Left ventricle myocardium superior (tissue), 1 donor: ENCODE data around the gene TIAL1. TPM values are rescaled to one million over a fixed set of nuclear protein-coding genes. Genes with fewer than 3 reads are reported as not detected.

Source experiments
- ATAC-seq: fragments of 200-7000 bp; cut with Tn5 transposase; one replicate; pipeline ENCODE4 v1.9.1; 2020; ENCODE audit warnings: mild to moderate bottlenecking, moderate library complexity
- DNase-seq: peaks from one replicate; pipeline ENCODE4 v3.0.0-alpha.2; 2020
- intact Hi-C: fragments of 100-400 bp; cut with micrococcal nuclease; formaldehyde crosslinking; loops from one replicate; pipeline ENCODE4 v1.11.0; 2022
- total RNA-seq: library from RNA; stranded (reverse); fragmentation: NEBNext Ultra II Directional; extraction: Animal tissue kit (Norgen Biotek cat#: 25700); gene quantifications from one replicate; pipeline ENCODE4 v1.2.1, GENCODE V29; 2021
- donor health status: DM: no; HTN: yes; CAD: no; lungs with severe emphysema.

TIAL1 gene
- total RNA-seq, 1 donor from 2014 or later: 78.1 TPM

- DNase-seq: no peak
- intact Hi-C loops: no loop called here
- ATAC-seq: peak; percentile 34
Observed at GRCh38 chr10:119619215-119619614, 22.5 kb upstream of the TIAL1 start.

GRCh38 chr10:119616882-119617570, 20.3 kb upstream of the TIAL1 start:
- peak; percentile 48 for ATAC-seq
- intact Hi-C loops: no loop called here
- peak; percentile 50 for DNase-seq

- intact Hi-C loops: no loop called here
- no peak for DNase-seq
- no peak for ATAC-seq
Observed at GRCh38 chr10:119614686-119615085, 17.9 kb upstream of the TIAL1 start.

DNA sequence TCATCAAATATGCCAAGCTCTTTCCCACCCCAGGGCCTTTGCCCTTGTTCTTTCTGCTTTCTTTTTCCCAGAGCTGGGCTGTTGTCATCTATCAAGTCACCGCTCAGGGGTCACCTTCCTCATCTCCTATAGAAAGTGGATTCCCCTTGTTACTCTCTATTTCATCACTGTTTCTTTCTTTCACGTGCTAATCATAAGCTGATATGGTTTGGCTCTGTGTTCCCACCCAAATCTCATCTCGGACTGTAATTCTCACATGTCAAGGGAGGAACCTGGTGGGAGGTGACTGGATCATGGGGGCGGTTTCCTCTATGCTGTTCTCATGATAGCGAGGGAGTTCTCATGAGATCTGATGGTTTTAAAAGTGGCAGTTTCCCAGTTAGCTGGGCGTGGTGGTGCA, 17.0 kb upstream of the TIAL1 start:
- DNase-seq (no peak), ATAC-seq (no peak)
- intact Hi-C loops: no loop called here

GRCh38 chr10:119611433-119611832, 14.7 kb upstream of the TIAL1 start:
- ATAC-seq: no peak
- no peak for DNase-seq
- intact Hi-C loops: no loop called here

DNA sequence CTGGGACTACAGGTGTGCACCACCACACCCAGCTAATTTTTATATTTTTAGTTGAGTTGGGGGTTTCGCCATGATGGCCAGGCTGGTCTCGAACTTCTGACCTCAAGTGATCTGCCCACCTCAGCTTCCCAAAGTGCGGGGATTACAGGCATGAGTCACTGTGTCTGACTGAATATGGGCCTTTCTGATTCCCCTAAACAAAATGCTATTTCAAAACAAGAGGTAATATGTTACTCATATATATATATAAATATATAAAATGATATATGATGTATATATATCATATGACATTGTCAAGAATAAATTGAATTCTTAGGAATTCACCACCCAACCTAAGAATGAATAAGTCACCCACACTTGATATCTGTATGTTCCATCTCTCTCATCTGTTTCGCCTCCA, 12.8 kb upstream of the TIAL1 start:
- ATAC-seq: no peak
- intact Hi-C loops: loop anchor here (10.0 kb wide), 1 partner anchor 245 kb away; no protein-coding TSS in a partner anchor

GRCh38 chr10:119608316-119609155, 11.8 kb upstream of the TIAL1 start:
- ATAC-seq (peak; percentile 88), DNase-seq (peak; percentile 66)
- intact Hi-C loops: loop anchor here (10.0 kb wide), 1 partner anchor 246 kb away; no protein-coding TSS in a partner anchor

More for the DNA sequence above, 12.8 kb upstream of the TIAL1 start:
- no peak for DNase-seq

- ATAC-seq (no peak), DNase-seq (no peak)
- intact Hi-C loops: loop anchor here (10.0 kb wide), 1 partner anchor 250 kb away; no protein-coding TSS in a partner anchor
Observed at GRCh38 chr10:119604468-119604867, 7.7 kb upstream of the TIAL1 start.

DNA sequence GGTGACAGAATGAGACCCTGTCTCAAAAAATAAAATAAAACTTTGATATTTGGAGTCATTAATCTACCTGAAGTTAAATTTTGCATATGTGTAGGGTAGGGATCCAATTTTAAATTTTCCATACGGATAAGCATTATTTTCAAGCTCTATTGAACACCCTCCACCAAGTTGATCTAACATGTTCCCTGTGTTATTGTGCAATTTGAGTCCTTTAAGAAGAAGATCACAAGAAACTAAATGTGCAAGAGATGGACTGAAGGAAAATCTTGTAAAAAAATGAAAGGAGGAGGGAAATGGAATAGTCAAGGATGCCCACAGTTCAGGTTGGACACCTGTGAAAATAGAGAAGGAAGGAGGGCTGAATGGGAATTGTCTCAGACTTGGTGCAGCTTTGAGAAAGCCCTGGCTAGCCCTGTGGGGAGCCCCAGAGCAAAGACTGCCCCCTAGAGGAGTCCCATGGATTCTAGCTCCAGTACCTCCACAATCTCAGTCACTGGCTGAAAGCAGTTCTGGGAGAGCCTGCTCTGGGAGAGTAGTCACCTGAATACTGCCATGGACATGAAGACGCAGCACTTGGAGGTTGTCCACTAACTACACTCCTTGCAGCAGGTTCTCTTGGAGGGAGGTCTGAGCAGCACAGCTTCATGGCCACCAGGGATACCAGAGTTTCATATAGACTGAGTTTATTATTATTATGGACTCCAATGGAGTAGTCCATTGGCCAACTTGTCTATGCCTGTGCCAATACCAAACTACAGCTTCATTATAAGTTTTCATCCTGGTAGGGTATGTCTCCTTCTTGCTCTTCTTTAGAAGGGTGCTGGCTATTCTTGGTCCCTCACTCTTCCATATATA, 5.7 kb upstream of the TIAL1 start:
- DNase-seq (no peak), ATAC-seq (no peak)
- intact Hi-C loops: loop anchor here (10.0 kb wide), 1 partner anchor 252 kb away; no protein-coding TSS in a partner anchor

GRCh38 chr10:119598397-119598796, 1.6 kb upstream of the TIAL1 start:
- ATAC-seq: no peak
- intact Hi-C loops: no loop called here
- no peak for DNase-seq

DNA sequence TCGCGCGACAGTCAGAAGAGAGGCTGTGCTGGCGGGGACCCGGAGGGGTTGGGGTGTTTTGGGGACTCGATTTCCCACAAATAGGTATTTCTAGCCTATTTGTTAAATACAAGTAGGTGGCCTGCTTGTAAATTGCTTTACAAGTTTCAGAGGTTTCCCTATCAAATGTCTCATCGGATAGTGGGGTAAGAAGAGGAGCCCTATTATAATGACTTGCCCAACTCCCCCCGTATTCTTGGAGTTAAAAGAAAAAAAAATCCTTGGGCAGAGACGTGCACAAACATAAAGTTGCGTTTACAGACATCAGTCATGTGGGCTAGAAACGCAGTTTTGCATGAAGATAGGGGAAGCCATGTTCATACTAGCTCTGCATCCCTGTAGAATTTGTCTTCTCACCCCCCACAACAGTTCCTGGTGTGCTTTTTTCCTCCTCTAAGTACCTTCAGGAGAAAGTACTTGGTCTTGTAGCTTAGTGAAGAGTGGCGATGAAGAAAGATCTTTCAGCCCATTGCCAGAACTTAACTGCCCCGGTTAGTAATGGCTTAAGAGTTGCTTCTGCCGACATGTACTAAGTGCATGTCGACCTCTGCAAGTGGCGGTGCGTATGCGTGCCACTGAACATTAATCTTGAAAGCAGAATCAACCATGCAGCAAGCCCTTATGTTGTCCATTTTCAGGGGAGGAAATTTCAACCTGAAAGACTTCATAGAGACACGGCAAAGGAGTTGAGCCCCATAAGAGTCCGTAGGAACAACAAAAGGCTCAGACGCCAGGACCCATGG, 832 bp upstream of the TIAL1 start:
- DNase-seq: no peak
- ATAC-seq: no peak
- intact Hi-C loops: no loop called here

DNA sequence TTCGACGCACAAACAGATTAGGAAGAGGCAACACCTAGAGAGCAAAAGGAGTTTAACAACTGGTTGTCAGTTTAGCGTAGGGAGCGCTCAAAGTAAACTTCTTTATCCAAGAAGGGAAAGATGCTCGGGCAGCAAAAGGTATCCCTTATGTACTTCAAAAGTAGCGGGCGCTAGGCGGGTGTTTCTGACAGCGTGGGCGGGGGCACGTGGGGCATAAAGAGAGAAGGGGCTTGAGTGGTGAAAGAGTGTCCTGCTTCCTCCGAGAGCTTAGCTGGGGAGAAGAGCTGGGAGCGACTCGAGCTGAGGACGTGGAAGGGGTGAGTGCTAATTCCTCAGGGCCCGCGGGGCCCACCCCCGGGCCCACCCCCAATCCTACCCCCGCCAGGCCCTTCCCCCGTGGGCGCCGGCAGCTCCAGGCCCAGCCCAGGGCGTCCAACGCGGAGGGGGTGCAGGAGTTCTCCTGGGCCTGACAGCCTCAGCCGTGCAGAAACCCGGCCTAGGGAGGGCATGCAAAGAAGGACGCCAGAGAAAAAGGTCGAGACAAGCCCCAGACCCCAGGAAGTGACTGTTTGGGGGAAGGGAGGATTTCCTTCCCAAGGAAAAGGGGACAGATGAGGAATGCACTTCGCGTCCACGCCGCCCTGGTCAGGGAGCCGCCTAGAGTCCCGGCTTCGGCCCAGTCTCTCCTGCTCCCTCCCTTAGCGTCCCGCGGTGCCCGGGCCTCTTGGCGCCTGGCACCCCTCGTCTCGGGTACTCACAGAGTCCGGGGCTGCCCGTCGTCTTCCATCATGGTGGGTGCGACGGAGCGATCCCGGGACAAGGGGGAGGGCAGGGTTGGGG, 868 bp downstream of the TIAL1 start:
- intact Hi-C loops: no loop called here
- ATAC-seq (peak; percentile 59), DNase-seq (peak; percentile 64)

GRCh38 chr10:119595134-119595675, 1.6 kb downstream of the TIAL1 start:
- intact Hi-C loops: no loop called here
- ATAC-seq: no peak

DNA sequence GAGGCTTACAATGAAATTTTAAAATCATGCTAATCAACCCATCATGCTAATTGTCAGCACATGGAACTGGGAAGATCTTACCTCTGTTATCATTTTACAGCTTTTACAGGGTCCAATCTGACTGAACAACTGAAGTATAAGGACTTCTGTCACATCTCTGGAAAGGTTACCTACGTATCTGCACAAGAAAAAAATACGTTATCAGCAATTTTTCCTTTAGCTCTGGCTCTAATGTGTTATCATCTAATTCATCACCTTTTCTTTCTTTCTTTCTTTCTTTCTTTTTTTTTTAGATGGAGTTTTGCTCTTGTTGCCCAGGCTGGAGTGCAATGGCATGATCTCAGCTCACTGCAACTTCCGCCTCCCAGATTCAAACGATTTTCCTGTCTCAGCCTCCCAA, 8.7 kb downstream of the TIAL1 start:
- ATAC-seq (no peak), DNase-seq (no peak)
- intact Hi-C loops: no loop called here

More at GRCh38 chr10:119595134-119595675, 1.6 kb downstream of the TIAL1 start:
- no peak for DNase-seq

GRCh38 chr10:119578355-119578754, 18.4 kb downstream of the TIAL1 start:
- intact Hi-C loops: no loop called here
- no peak for ATAC-seq
- no peak for DNase-seq

GRCh38 chr10:119575991-119576390, 20.8 kb downstream of the TIAL1 start:
- intact Hi-C loops: no loop called here
- DNase-seq: no peak
- ATAC-seq: no peak

DNA sequence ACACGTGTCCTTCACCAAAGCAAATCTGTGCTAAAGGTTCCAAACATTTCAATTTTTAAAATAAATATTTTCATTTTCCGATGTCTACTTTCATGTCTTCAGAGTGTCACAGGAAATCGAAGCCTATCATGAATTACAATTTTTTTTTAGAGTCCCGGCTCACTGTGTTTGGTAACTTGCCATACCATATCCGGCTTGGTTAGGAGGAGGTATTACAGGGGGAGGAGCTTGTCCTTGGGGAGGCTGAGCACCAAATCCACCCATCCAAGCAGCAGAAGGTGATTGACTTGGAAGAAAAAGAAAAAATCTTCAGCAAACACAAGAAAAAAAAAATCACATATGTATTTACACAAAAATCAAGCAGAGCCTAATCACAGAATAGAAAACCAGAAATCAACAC, 21.3 kb downstream of the TIAL1 start:
- intact Hi-C loops: no loop called here
- ATAC-seq: peak; percentile 40
- no peak for DNase-seq

GRCh38 chr10:119567978-119568377, 28.8 kb downstream of the TIAL1 start:
- DNase-seq: no peak
- intact Hi-C loops: no loop called here
- no peak for ATAC-seq
